Erythroblast (primary cell): ENCODE results near the gene TMEM272.

Source experiments
- GATA1 ChIP-seq: IDR thresholded peaks from 2 replicates; pipeline ENCODE4 v1.6.1; 2011; ENCODE audit warnings: low read depth, mild to moderate bottlenecking, control low read depth, low read length, moderate library complexity
- POLR2A ChIP-seq: IDR thresholded peaks from 2 replicates; pipeline ENCODE4 v1.6.1; 2011; ENCODE audit warnings: mild to moderate bottlenecking, low read length

- no peak for TF ChIP-seq POLR2A
- TF ChIP-seq GATA1: no peak
Observed at GRCh38 chr13:51797664-51798488, 47.1 kb downstream of the TMEM272 start.
